Activated CD4-positive, alpha-beta T cell treated with anti-CD3 and anti-CD28 coated beads for 24 hours (primary cell): ENCODE results near the gene ANKDD1B.

Experiments
- DNase-seq, 2 donors: peaks; one replicate each; pipeline ENCODE4 v3.0.0-alpha.2; 2020; ENCODE audit warnings: low read depth in 2 of 2

Gene ANKDD1B

DNA sequence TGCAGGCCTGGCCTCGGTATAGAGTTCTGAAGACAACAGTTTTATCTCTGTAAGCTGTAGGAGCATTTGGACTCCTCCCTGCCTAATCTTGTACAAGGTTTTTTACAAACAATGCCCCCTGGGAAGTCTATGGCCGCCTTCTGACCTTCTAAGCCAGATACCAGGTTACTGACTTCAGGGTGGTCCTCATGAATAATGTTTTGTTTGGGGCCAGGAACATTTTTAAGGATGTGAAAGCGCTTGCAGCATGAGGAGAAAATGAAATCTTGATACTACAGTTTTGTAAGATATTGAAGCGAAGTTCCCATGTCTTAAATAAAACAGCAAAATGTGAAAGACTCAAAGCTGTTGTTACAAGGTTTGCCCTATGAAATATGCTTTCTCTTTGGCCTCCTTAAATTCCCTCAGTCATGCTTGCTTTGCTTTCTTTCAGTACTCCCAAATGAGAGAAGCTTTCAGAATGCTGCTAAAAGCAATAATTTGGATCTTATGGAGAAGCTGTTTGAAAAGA, 5.2 kb downstream of the ANKDD1B start:
- DNase-seq, result no peak

DNA sequence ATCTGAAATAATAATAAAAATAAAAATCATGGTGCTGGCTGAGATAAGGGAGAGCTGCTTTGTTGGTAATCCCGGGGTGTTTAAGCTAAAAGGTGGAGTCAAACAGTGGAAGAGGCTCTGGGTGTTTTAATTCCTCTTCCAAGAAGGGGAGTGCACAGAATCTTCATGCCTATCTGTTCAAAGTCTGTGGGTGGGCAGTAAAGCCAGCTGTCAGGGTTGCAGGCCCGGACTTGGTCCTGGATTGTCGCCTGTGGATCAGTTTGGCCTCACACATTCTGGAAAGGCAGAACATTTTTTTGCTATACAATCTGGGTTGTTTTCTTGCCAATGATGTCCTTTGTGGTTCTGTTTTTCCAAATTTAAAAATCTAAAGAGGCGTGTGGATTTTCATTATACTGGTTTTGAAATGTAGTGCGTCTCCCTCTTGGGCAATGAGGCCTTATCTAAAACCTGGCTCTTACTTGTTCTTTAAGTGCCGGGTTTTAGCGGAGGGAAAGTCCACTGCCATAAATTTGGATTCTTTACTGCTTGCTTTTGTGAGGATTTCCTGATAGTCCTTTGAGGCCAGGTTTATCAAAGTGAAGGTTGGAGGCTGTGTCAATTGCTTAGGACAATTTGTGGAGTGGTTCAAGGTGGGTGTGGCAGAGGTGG, 5.8 kb downstream of the ANKDD1B start:
- no peak for DNase-seq

DNA sequence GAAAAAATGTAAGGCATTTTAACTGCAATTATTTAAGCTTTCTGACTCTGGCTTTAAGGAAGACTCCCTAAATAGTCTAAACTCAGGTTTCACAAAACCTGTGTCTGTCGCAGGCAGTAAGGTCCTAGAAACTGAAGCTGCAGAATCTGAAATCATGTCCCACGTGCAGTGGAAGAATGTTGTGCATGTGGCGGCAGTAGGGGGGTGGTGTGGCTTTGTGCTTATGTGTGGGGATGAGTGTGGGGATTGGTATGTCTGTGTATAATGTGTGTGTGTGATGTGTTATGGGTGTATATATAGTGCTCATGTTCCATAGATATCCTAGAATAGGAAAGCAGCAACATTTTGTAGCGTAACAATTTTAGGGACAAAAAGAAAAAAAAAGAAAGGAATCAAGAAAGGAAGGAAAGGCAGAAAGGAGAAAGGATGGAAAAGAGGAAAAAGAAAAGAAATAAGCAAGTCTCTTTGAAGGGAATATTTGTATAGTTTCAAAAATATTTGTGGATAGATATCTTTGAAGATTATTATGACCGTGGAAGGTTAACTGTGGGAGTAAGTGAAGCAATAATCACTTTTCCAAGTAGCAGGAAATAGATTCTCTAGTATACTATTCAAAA, 6.6 kb downstream of the ANKDD1B start:
- no peak for DNase-seq

DNA sequence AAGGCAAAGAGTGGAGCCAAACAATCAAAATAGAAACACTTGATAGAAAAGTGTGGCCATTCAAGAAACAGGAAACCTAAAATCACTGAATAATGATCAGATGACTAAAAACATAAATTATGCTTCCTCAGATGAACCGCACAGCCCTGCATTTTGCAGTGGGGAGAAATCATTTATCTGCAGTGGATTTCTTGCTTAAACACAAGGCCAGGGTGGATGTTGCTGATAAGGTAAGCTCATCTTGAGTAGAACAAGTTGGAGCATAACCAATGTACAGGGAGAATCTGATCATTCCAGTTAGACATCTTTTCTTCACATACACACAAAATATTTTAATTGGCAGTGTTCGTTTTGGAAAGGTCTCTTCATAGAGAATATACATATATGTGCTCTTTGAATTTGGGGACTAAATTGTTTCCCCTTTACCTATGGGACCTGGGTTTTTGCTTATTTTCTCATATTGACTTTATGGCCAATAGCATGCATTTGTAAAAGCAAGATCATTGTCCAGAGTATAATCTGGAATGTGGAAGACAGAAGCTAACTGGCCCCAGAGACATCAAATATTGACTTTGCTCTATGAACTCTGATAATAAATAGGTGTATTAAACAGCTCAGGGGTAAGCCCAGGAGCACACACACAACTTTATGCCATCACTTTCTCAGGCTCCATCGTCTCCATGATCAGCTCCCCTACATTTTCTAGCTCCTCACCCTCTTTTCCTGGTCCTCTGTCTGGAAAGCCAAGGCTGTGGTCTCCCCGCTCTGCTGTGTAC, 9.1 kb downstream of the ANKDD1B start:
- no peak for DNase-seq

DNA sequence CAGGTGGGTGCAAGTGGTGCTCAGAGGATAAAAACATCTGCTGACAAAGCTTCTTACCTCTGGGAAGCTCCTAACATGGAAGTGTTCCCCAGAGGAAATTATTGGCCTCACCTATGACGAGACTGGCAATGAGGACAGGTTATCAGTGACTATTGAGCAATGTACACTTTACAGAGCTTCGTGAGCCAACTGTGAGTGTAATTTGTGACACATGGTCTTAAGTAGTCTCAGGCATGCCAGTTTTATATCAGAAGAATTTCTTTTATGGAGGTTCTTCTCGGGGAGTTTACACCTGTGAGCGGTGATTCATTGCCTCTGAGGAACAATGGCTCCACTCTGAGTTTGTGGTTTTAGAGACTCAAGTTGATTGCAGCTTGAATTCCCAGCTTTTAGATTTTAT, 11.3 kb downstream of the ANKDD1B start:
- no peak for DNase-seq

DNA sequence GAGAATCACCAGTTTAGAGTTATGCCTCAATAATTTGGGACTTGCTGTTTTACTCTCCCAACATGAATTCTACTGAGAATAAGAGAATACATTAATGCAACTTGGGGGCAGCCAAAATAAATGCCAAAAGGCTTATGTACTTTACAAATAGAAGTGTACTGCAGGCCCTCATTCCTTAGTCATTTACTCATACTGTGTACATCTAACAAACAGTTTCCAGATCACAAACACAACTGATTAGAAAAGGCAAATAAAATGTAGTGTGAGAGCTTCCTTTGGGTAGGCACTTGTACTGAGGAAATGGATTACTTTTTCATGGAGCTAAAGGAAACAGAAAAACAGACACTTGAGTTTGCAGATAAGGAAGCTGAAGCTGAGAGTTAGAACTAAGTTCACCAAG, 12.6 kb downstream of the ANKDD1B start:
- no peak for DNase-seq

DNA sequence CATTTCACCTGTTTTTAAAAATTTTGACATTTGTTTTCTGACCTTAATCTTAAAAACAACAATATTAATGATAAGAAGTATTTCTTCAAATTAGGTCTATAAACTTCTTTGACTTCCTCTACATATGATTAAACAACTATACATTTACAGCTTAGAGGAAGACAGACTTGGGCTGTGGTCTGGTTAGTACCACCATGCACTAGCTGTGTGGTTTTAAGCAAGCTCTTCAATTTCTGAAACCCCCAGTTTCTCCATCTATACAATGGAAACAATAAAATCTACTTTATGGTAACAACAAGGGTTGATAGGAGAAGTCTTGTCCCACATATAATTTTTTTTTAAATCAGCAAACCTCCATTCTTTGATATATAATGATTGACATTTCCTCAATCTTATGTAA, 15.7 kb downstream of the ANKDD1B start:
- no peak for DNase-seq

DNA sequence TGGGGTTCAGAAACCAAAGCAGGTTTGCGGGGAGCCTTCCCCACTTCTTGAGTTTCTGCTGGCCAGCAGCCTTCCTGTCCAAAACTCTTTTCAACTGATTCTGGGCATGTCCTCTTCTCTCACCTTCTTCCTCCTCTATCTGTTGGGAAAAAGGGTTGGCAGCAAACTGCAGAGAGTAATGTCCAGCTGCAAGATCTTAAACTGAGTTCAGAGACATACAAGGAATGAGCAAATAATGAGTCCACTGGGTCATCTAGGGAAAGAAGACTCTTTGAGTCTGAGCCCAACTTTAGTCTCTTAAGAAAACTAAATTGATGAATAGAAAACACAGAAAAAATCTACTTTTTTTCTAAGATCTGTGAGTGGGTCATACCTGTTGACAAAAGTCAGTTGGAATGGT, 16.5 kb downstream of the ANKDD1B start:
- no peak for DNase-seq

DNA sequence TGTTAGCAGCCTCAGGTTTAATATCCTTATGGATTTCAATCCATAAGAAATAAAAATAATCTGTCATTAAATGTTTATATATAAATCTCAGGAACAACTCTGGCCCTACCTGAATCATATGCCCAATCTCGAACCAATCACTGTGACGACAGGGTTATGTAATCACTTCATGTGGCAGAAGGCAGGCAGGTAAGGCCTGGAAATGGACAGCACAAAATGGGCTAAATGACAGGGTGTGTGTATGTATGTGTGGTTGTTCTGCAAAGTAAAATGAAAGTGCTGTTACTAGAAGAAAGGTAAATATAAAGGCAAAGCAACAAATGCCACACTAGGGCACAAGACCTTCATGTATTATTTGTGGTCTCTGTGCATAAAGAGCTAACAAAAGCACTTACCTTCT, 19.6 kb downstream of the ANKDD1B start:
- no peak for DNase-seq

DNA sequence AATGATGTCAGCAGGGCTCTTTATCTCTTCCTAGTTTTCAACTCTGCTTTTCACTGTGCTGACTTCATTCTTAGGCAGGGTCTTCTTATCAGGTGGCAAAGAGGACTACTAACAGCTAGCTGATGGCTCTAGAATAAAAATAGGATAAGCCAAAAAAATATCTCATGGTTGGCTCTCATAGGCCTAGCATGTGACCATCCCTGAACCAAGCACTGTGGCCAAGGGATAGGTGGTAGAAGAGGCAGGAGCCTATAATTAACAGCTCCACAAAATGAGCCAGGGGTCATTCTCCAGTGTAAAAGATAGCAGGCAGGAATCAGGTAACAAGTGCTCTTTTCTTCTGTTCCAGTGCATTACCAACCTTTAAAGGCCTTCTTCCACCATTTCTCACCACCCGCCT, 21.1 kb downstream of the ANKDD1B start:
- no peak for DNase-seq

DNA sequence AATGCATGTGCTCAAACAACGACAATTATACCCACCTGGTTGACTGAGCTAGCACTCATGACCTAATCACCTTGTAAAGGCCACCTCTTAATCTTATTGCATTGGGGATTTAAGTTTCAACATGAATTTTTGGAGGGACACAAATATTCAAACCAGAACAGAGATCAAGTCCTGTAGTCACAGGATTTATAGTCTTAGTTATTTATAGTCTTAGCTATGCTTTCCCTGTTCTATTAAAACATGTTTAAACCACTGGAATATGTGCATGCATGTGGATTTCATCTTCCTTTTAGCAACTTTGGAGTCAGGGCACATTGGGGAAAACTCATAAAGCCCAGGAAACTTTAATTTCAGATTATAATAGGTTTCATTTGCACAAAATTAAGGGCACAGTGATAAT, 26.7 kb downstream of the ANKDD1B start:
- no peak for DNase-seq

DNA sequence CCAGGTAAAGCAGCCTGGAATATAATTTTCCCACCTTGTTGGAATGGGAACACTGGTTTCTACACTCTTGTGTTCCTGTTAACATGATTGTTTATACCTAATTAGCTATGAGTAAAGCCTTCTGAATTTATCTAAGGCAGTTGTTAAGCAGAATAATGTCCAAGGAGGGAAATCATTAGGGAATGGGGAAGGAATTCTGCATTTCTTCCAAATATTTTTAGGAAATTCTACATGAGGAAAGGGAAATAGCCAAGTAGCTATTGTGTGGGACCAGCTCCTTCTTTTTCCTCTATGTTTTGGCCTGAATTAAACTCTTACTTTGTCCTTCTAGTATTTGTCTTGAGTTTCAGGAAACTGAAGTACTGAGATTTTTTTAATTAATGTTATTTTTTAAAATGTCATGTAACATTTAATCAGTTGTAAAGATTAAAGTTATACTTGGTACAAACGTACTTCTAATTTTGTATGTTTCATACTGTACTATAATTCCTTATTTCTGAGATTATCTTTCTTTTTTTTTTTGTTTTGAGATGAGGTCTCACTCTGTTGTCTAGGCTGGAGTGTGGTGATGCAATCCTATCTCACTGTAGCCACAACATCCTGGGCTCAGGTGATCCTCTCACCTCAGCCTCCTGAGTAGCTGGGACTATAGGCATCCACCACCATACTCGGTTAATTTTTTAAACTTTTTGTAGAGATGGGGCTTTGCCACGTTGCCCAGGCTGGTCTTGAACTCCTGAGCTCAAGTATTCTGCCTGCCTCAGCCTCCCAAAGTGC, 28.5 kb downstream of the ANKDD1B start:
- no peak for DNase-seq

DNA sequence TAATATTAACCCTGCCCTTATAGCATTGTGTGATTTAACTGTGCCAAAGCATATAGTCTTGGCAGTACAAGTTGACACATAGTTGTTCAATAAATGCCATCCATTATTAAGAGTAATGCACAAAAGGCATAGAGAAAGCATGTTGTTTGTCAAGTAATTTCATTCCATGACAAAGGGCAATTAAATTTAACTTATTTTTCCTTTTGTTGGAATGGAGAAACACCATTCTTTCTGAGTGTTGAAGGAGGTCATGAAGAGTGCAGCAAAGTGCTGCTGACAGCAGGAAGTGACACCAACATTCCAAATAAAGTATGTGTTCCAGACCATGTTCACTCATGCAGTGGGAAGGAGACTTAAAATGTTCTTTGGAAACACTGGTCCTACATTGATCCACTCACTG, 29.1 kb downstream of the ANKDD1B start:
- no peak for DNase-seq

DNA sequence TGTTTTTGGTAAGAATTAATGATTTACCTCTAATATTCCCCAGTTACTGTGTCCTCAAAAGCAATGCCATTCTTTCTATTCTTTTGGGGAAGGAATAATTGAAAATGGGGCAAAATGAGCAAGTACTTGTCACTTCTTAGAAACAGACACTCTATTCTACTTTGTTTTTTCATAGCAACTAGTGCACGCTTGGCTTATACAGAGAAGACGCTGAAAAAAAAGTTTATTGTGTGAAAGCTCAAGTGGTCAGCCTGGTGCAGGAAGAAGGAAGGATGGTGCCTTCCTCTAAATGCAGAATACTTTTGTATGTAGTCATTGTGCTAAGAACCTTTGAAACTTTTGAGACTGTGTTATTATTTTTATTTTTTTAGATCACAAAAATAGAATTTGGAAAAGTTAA, 29.6 kb downstream of the ANKDD1B start:
- DNase-seq, result no peak

DNA sequence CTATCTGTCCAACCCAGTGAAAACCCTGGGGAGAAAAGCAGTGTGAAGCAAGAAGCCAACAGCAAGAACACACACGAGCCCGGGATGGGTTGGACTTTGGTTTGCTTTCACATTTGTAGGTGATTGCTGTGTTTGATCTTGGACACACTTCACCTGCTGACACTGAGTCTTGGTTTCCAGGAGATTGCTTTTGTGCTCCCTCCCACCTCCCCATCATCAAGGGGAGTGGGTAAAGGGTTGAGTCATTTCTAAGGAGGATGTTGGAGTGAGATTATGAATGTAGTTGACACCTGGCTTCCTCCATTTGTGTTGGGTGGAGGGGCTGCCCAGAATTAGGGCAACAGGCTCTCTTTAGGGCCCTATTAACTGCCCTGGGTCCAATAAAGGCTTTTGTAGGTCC, 37.5 kb downstream of the ANKDD1B start:
- DNase-seq, result no peak

DNA sequence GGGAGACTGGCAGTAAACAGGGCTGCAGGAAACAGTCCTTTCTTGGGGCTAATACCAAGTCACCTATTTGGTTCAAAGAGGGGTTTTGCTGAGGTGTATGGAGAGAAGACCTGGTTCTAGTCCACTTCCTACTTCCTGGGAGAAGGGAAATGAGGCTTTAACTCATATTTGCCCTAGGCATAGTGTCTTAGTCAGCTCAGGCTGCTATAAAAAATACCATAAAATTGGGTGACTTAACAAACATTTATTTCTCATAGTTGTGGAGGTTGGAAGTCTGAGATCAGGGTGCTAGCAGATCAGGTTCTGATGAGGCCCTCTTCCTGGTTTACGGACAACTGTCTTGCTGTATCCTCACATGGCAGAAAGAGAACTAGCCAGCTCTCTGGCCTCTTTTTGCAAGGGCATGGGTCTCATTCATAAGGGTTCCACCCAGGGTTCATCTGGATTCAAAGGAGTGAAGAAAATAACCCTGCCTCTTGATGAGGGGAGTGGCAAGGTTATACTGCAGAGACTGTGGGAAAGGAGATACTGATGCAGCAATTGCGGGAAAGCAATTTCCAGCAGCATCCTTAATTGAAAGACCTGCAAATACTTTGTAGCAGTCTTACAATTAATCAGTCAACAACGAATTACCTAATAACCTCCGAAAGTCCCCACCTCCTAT, 40.5 kb downstream of the ANKDD1B start:
- DNase-seq, result no peak

DNA sequence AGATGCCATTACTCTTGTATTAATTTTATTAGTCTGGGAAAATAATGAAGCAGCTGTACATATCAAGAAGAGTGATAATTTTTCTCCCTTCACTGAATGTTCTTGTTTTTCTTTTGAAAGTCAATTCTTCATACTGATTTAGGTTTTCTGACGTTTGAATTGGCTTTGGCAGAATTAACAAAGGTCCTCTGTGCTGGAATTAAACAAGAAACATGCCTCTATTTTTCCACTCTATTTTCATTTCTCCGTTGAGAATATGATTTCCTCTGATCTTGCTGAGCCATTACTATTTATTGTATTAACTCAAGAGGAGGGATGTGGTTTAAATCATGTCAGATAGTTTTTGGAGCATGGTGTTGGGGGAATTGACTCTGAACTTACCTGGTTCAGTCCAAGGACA, 42.3 kb downstream of the ANKDD1B start:
- DNase-seq, result no peak

DNA sequence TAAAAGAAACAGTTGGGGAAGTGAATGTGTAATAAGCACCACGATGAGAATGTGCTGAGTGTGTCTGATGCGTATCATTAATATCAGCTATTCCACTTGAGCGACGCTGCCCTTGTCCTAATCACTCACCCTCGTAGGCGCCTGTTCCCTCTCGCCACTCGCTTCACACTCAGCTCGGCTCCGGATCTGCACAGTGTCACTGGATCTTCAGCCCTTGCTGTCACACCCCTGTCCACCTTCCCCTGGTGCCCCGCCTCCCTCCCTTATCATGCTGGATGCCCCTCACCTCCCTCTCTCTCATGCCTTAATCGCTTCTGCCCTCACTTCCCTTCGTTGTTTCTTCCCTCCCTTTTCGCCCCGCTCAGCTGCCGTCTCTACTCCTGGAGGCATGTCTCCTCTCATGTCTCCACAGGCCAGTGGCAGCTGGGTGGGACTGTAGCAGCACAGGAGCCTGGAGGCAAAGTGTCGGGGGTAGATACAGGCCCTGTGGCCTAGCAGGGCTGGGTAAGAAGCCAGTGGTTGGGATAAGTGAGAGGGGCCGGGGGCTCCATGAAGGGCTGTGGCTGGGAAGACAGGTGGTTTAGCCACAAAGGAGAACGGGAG, 43.5 kb downstream of the ANKDD1B start:
- no peak for DNase-seq

DNA sequence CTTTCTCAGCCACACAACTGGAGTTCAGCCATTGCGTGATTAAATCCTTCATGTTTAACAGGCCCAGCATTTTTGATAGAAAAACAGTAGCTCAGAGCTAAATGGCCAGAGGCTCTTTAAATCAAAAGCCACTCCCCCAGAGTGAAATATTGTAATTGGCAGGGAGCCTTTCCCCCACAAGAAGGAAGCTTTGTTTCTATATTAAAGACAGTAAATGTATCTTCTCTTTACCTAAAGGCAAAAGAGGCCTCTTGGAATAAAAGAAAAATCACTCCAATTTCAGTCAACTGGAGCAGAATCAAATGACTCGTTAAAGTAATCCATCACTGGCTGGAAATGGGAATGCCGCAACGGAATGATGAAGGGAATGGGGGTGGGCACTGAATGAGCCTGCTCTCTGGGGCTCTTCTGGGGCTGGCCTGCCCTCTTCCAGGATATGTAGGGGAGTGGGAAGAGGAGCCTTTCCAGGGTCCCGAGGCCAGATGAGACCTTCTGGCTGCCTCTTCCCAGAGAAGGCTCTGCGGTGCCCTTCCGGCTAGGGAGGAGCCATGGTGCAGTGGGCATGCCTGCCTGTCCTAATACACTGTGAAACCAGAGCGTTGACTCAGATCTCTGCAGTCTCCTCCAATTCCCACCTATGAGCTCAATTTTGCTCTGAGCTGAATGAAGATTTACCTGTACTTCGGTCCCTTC, 45.2 kb downstream of the ANKDD1B start:
- no peak for DNase-seq

DNA sequence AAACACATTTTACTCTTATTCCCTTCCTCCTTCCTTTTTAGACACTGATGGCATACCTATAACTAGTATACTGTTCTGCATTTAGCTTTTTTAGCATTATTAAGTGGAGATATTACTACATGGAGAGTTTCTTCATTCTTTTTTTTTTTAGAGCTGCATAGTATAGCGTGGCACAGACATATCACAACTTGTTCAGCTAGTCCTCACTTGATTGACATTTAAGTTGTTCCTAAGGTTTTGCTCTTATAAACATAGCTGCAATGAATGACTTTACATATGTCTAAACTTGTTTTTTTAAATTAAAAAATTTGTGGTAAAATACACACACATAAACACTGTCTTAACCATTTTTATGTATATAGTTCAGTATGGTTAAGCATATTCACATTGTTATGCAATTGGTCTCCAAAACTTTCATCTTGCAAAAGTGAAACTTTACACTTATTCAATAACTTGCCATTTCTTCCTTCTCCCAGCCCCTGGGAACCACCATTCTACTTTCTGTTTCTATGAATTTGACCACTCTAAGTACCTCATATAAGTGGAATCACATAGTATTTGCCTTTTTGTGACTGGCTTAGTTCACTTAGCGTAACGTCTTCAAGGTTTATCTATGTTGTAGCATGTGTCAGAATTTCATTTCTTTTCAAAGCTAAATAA, 48.7 kb downstream of the ANKDD1B start:
- DNase-seq, result no peak
